HG03045 (cell line): ENCODE measurements around the gene TMOD3.
"Not testable (repeated sequence)": the region's sequence is repeated elsewhere in the genome, so short reads cannot be mapped to it uniquely, and the experiment has no call there.

Experiments
- ATAC-seq: cut with Tn5 transposase; IDR thresholded peaks from one replicate; pipeline ENCODE4 v1.9.1; 2021; ENCODE audit warnings: mild to moderate bottlenecking, moderate library complexity; ENCODE audit not compliant: unreplicated experiment

Gene TMOD3

GRCh38 chr15:51863131-51863530 is 33.7 kb downstream of the TMOD3 start:
- ATAC-seq = no peak

- ATAC-seq = no peak
Observed at GRCh38 chr15:51864408-51865056, 35.1 kb downstream of the TMOD3 start.

GRCh38 chr15:51865317-51865716 is 35.9 kb downstream of the TMOD3 start:
- ATAC-seq = no peak

DNA sequence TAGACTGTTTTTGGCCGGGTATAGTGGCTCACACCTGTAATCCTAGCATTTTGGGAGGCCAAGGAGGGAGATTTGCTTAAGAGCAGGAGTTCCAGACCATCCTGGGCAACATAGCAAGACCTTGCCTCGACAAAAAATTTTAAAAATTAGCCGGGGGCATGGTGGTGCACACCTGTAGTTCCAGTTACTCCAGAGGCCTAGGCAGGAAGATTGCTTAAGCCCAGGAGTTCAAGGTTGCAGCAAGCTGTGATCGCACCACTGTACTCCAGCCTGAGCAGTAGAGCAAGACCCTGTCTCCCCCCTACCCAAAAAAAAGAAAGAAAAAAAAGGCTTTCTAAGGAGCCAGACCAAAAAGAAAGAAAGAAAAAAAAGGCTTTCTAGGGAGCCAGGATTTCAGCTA is 36.7 kb downstream of the TMOD3 start:
- no peak for ATAC-seq

- ATAC-seq = no peak
Observed at GRCh38 chr15:51866751-51867150, 37.3 kb downstream of the TMOD3 start.

GRCh38 chr15:51869060-51869421 is 39.6 kb downstream of the TMOD3 start:
- ATAC-seq = no peak

DNA sequence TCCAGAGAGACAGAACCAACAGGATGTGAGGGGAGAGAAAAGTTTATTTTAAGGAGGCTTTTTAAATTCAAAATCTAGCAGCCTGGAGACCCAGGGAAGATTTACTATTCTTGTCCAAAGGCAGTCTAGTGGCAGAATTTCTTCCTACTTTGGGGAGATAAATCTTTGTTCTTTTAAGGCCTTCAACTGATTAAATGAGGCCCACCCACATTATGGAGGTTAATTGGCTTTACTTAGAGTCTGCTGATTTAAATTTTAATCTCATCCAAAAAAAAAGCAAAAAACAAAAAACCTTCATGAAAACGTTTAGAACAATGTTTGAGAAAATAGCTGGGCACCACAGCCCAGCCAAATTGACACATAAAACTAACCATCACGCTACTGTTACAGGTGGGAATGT is 41.3 kb downstream of the TMOD3 start:
- ATAC-seq = no peak

- no peak for ATAC-seq
Observed at GRCh38 chr15:51874751-51875644, 45.5 kb downstream of the TMOD3 start.

GRCh38 chr15:51876169-51876568 is 46.7 kb downstream of the TMOD3 start:
- ATAC-seq = no peak

- ATAC-seq = no peak
Observed at GRCh38 chr15:51878446-51879386, 49.3 kb downstream of the TMOD3 start.

DNA sequence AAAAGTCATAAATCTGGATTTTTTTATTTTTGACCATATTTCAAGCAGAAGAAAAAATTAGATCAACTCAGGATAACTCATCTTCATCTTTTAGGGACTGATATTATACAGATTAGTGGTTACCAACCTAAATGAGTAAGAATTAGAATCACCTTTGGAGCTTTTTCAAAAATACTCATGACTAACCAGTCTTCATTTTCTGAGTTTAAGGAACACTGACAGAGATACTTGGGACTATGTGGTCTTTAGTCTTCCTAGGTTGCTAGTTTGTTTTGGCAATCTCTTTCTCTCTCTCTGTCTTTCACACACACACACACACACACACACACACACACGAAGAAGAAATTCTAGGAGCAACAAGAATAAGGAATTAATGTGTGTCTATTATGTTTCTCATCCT is 50.1 kb downstream of the TMOD3 start:
- ATAC-seq = no peak

GRCh38 chr15:51883271-51883837 is 53.9 kb downstream of the TMOD3 start:
- no peak for ATAC-seq

- ATAC-seq = no peak
Observed at GRCh38 chr15:51884041-51884440, 54.6 kb downstream of the TMOD3 start.

DNA sequence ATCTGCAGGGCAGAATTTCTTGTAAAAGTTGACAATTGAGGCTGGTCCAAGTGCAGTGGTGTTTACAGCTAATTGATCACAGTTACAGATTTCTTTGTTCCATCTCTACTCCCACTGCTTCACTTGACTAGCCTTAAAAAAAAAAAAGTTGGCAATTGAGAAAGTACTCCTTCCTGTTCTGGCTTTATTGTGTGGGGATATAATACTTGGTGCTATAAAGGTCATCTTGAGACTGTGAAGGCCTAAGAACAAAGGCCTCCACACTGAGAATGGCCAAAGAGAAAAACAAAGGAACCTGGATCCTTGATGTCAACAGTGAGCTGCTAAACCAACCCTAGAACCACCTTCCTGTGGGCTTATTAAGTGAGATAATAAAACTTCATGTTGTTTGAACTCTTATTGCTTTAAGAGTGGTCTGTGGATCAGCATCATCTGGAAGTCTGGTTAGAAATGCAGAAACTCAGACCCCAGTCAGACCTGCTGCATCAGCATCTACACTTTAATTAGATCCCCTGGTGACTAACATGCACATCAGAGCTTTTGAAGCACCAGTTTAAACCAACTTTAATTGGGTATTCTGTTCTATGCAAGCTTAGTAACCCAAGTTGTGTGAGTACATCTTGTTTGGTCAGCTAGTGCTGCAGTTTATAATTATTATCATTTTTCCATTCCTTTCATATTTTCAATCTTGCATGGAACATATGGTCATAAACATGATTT is 55.2 kb downstream of the TMOD3 start:
- no peak for ATAC-seq

- ATAC-seq = not testable (repeated sequence)
Observed at GRCh38 chr15:51885758-51886157, 56.3 kb downstream of the TMOD3 start.

GRCh38 chr15:51887887-51888592 is 58.6 kb downstream of the TMOD3 start:
- no peak for ATAC-seq

GRCh38 chr15:51888593-51889195 is 59.2 kb downstream of the TMOD3 start:
- no peak for ATAC-seq

- no peak for ATAC-seq
Observed at GRCh38 chr15:51889486-51889885, 60.0 kb downstream of the TMOD3 start.

DNA sequence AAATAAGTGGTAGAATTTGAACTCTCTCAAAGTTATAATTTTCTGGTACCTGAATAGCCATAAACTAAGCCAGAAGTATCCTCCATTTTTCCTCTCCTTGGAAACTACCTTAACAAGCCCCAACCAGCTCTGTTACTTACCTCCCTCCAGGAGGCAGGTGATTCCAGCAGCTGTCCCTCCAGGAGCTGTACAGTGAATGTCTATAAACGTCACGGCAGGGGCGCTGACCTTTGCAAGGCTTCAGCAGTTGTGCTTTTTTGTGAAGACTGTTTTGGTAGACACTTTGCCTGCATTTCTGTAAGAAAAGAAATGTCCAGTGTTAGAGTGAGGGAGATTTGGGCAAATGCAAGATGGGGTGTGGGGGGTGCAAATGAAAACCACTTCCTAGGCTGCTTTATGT is 75.0 kb downstream of the TMOD3 start:
- ATAC-seq = no peak
